Measurements from ENCODE around the gene TUBGCP2. TPM values are rescaled to one million over a fixed set of nuclear protein-coding genes. Genes with fewer than 3 reads are reported as not detected.

The TUBGCP2 gene
- total RNA-seq, 4 donors from 2014 or later, result 37.5 to 68.3 (median 47.6) TPM

GRCh38 chr10:133281084-133281483, 27.6 kb downstream of the TUBGCP2 start:
- intact Hi-C loops (cut with DNase I; ENCODE audit: low total_unique reads), result no loop called here
- no peaks in the 10 kb centered on the region for H3K9me3 ChIP-seq
- 81 to 92% methylated on average over 3 to 13 of the region's 15 CpGs for WGBS, 2 donors (ENCODE audit: low coverage in 1 of 2)
- no peak overlapping the region for H3K4me3 ChIP-seq
- in situ Hi-C loops (cut with MboI; ENCODE audit: low pct_ligation_motif_present in 1 of 4, low pct_unique_long_range_greater_than_20kb in 1 of 4, low sequenced_read_pairs in 3 of 4), result no loop called here
- peaks cover 0 to 49% (median 24%) of the 10 kb centered on the region in 4 donors for H3K36me3 ChIP-seq
- TF ChIP-seq POLR2A (IDR thresholded peaks at IDR 0.05) (no peak), POLR2AphosphoS5 (IDR thresholded peaks at IDR 0.05) (no peak), CTCF (IDR thresholded peaks at IDR 0.05) (no peak), EP300 (IDR thresholded peaks at IDR 0.05; ENCODE audit: low read depth) (no peak)
- peaks cover 14% of the 10 kb centered on the region for H3K27me3 ChIP-seq
- no peak for DNase-seq
- no peak overlapping the region for H3K27ac ChIP-seq
- peaks cover 0 to 19% (median 15%) of the 10 kb centered on the region in 4 donors for H3K4me1 ChIP-seq

DNA sequence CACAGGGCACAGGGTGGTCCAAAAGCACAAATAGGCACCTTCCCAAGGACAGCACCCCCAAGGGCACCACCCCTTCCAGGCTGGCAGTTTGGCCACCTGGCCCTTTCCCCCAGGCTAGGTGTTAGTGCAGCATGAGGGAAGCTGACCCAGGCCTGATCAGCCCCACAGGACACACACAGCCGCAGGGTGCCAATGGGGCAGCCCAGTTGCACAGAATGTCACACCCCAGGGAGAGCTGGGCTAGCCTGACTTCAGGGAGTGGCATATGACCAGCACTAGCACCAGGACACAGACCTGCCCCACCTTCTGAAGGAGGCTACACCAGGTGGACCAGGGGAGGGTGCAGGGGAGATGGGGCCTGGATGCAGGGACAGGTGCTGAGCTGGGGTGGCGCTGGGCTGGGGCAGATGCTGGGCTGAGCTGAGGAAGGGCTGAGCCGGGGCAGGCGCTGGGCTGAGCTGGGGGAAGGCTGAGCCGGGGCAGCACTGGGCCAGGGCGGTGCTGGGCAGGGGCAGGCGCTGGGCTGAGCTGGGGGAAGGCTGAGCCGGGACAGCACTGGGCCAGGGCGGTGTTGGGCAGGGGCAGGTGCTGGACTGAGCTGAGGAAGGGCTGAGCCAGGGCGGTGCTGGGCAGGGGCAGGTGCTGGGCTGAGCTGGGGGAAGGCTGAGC, 28.1 kb downstream of the TUBGCP2 start:
- DNase-seq, result no peak
- intact Hi-C loops (cut with DNase I; ENCODE audit: low total_unique reads) (no loop called here), in situ Hi-C loops (cut with MboI; ENCODE audit: low pct_ligation_motif_present in 1 of 4, low pct_unique_long_range_greater_than_20kb in 1 of 4, low sequenced_read_pairs in 3 of 4) (no loop called here)
- 84 to 92% methylated on average over 6 to 10 of the region's 10 CpGs for WGBS, 2 donors (ENCODE audit: low coverage in 1 of 2)
- H3K27ac ChIP-seq, result no peak overlapping the region
- TF ChIP-seq POLR2A (IDR thresholded peaks at IDR 0.05), result no peak
- no peak for TF ChIP-seq EP300 (IDR thresholded peaks at IDR 0.05; ENCODE audit: low read depth)
- no peak for TF ChIP-seq POLR2AphosphoS5 (IDR thresholded peaks at IDR 0.05)
- TF ChIP-seq CTCF (IDR thresholded peaks at IDR 0.05), result no peak
- no peaks in the 10 kb centered on the region for H3K9me3 ChIP-seq
- peaks cover 0 to 21% (median 15%) of the 10 kb centered on the region in 4 donors for H3K4me1 ChIP-seq
- no peak overlapping the region for H3K4me3 ChIP-seq
- peaks cover 0 to 45% (median 23%) of the 10 kb centered on the region in 4 donors for H3K36me3 ChIP-seq
- H3K27me3 ChIP-seq, result peaks cover 20% of the 10 kb centered on the region

DNA sequence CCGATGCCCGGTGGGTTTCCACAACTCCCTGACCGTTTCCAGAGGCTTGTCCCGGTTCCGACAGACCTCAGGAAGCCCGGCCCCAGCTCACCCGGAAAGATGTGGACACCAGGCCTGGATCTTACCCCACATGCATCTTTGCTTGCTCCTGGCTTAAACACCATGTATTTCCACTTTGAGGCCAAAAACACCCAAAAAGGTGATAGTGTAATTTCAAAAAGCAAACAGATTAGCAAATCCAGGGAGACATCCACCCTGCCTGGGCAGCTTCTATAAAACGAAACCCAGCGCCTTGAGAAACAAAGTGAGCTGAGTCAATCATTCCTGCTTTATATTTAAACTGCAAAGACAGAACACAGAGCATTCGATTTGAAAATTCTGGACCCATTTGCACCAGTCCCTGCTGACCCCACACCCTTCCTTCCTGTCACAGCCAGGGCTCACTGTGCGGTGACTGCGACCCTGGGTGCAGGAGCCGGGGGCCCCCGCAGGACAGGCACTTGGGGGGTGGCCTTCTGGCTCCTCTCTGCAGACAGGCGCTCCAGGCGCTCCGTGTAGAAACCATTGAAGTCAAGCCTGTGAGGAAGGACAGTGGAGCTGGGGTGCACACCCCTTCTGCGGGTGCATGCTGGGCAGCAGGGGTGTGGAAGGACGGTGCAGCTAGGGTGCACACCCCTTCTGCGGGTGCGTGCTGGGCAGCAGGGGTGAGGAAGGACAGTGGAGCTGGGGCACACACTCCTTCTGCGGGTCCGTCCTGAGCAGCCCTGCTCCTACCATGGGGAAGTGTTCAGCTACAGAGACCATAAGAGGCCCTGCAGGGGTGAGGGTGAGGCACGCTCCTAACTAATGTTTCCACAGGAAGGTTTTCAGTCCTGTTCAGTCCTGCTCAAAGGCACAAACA, 29.1 kb downstream of the TUBGCP2 start:
- Histone ChIP-seq H3K27ac (peak overlapping the region in 1 of 4 donors; percentile 49), H3K4me3 (no peak overlapping the region), H3K4me1 (peaks cover 0 to 21% (median 15%) of the 10 kb centered on the region in 4 donors), H3K9me3 (no peaks in the 10 kb centered on the region), H3K36me3 (peaks cover 0 to 36% (median 18%) of the 10 kb centered on the region in 4 donors), H3K27me3 (peaks cover 27% of the 10 kb centered on the region)
- intact Hi-C loops (cut with DNase I; ENCODE audit: low total_unique reads) (no loop called here), in situ Hi-C loops (cut with MboI; ENCODE audit: low pct_ligation_motif_present in 1 of 4, low pct_unique_long_range_greater_than_20kb in 1 of 4, low sequenced_read_pairs in 3 of 4) (no loop called here)
- 77 to 83% methylated on average over 4 to 24 of the region's 24 CpGs for WGBS, 2 donors (ENCODE audit: low coverage in 1 of 2)
- TF ChIP-seq CTCF (IDR thresholded peaks at IDR 0.05) (no peak), EP300 (IDR thresholded peaks at IDR 0.05; ENCODE audit: low read depth) (no peak)
- no peak for DNase-seq

DNA sequence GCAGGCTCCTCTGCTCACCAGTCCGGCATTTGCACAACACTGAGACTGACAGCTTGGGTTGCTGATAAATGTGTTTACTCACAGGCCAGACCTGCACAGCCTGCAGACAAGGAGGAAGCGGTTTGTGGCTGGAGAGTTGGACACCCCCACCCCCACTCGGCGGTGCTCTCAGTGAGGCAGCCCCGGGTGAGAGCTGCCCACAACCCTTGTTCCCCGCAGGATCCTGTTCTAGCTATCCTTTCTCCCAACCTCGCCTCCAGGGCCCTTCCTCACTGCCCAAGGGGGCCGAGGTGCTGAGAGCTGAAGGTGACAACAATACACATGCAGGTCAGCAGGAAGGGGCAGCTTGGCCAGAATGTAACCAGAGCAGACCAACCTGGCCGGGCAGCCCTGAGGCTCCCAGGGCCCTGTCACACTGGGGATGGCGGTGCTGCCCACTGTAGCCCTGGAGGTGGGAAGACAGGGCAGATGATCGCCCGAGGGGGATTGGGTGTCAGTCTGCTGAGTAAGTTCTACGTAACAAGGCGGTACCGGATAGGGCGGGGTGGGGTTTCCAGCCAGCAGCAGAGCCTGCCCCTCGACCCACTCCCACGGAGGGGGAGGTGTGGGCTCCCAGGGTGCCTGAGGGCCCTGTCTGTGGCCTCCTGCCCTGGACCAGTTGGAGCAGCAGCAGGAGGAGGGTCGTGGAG, 30.0 kb downstream of the TUBGCP2 start:
- no peaks in the 10 kb centered on the region for H3K9me3 ChIP-seq
- WGBS, 2 donors (ENCODE audit: low coverage in 1 of 2), result 70% methylated on average over 13 of the region's 19 CpGs; no CpG with 5 or more reads in 1 of the 2 donors
- H3K27ac ChIP-seq, result peak overlapping the region; percentile 28 to 55 (median 48)
- peaks cover 0 to 21% (median 15%) of the 10 kb centered on the region in 4 donors for H3K4me1 ChIP-seq
- H3K27me3 ChIP-seq, result peaks cover 29% of the 10 kb centered on the region
- H3K4me3 ChIP-seq, result no peak overlapping the region
- peak; percentile 75 for DNase-seq
- peak in 1 of 3 donors; percentile 32 for TF ChIP-seq POLR2AphosphoS5 (IDR thresholded peaks at IDR 0.05)
- TF ChIP-seq POLR2A (IDR thresholded peaks at IDR 0.05), result no peak
- TF ChIP-seq CTCF (IDR thresholded peaks at IDR 0.05), result no peak
- H3K36me3 ChIP-seq, result peaks cover 0 to 28% (median 14%) of the 10 kb centered on the region in 4 donors
- intact Hi-C loops (cut with DNase I; ENCODE audit: low total_unique reads), result no loop called here
- in situ Hi-C loops (cut with MboI; ENCODE audit: low pct_ligation_motif_present in 1 of 4, low pct_unique_long_range_greater_than_20kb in 1 of 4, low sequenced_read_pairs in 3 of 4), result no loop called here
